Activated CD8-positive, alpha-beta memory T cell treated with anti-CD3 and anti-CD28 coated beads for 36 hours (primary cell): ENCODE data around the gene TMC2. TPM values are rescaled to one million over a fixed set of nuclear protein-coding genes. Genes with fewer than 3 reads are reported as not detected.

Experiments
- CTCF ChIA-PET: fragments of 350-600 bp; sonication (Branson Sonifier 250); formaldehyde crosslinking; loops from one replicate; lab custom pipeline; 2021; ENCODE audit warnings: antibody characterized with exemption; lab: Charles Lee
- POLR2A ChIA-PET: fragments of 350-600 bp; sonication (Branson Sonifier 250); formaldehyde crosslinking; loops from one replicate; lab custom pipeline; 2021; ENCODE audit warnings: antibody characterized with exemption; lab: Charles Lee
- total RNA-seq, 2 experiments: library from RNA; stranded (reverse); gene quantifications; one replicate each; pipeline ENCODE4 v1.2.3, GENCODE V29; 2021

Gene TMC2
- total RNA-seq, 2 experiments from 2014 or later: not detected

DNA sequence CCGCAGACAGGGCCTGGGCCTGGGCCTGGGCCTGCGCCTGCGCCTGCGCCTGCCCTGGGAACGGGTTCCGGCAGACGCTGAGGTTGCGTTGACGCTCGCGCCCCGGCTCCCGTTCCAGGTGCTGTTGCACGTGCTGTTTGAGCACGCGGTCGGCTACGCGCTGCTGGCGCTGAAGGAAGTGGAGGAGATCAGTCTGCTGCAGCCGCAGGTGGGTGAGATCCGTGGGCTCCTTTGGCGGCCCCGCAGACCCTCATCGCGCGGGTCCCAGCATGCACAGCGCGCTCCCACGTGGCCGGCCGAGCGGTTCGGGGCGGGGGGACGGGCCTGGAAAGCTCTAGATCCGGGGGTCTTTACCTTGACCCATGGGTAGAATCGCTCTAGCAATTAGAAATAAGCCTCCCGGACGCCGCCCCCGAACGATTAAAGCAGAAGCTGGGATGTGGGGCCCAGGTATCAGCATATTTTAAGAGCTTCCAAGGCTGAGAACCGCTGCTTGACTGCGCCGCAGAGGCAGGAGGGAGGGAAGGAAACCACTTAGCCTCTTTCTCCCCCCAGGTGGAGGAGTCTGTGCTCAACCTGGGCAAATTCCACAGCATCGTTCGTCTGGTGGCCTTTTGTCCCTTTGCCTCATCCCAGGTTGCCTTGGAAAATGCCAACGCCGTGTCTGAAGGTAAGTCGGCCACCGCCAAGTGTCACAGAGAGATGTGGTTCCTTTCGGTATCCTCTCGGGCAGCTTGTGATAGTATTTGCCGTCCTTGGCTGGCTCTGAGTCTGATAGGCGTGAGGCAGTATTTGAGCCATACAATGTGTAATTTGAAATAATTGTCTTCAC, 116.6 kb downstream of the TMC2 start:
- ChIA-PET CTCF (interaction anchor here (1.1 to 2.0 kb wide), 5 partner anchors 10 to 183 kb away, joined by 3 to 9 read pairs (median 4); partner anchors contain the start of genes IDH3B and ZNF343), POLR2A (interaction anchor here (0.6 to 2.9 kb wide), 6 partner anchors 11 to 550 kb away, joined by 3 to 14 read pairs (median 8); partner anchors contain the start of genes IDH3B and SNRPB)

DNA sequence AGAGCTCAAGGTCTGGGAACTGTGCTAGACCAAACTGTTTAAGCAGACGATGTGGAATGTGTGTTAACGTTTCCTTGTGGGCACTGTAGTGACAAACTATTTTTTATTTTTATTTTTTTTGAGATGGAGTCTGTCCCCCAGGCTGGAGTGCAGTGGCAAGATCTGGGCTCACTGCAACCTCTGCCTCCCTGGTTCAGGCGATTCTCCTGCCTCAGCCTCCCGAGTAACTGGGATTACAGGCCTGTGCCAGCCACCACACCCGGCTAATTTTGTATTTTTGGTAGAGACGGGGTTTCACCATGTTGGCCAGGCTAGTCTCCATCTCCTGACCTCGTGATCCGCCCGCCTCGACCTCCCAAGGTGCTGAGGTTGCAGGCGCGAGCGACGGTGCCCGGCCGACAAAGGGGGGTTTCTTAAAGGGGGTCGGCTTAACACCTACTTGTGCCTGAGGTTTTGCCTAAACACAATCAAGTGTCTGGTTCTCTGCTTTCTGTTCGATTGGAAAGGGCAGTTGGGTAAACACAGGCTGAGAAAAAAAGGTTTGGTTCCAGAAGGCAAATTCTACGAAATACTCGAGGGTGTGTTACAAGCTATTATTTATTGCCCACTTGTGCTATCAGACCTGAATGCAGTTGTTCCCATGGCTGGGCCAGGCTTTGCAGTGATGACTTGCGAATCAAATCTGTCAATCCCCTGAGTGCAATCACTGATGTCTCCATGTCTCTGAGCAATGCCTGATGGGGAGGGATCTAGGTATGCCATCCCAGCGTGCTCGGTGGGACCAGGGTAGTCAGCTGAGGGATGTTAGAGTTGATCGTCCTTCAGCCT, 117.4 kb downstream of the TMC2 start:
- CTCF ChIA-PET: interaction anchor here (2.0 kb wide), 1 partner anchor 10 kb away, joined by 9 read pairs; the partner anchor contains the start of gene IDH3B
- POLR2A ChIA-PET: interaction anchor here (2.0 to 2.9 kb wide), 3 partner anchors 10 to 185 kb away, joined by 9 to 14 read pairs (median 12); partner anchors contain the start of genes IDH3B and SNRPB

DNA sequence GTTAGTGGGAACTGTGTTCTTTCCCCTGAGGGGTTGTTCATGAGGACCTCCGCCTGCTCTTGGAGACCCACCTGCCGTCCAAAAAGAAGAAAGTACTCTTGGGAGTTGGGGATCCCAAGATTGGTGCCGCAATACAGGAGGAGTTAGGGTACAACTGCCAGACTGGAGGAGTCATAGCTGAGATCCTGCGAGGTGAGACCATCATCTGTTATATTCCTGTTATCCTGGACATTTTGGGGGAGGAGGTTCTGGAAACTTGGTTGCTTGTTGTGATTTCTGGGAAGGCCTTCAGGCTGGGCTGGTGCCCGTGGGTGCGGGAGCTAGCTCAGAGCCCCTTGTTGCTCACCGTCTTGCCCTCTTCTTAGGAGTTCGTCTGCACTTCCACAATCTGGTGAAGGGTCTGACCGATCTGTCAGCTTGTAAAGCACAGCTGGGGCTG, 118.0 kb downstream of the TMC2 start:
- POLR2A ChIA-PET: interaction anchor here (2.0 kb wide), 1 partner anchor 9 kb away, joined by 9 read pairs; the partner anchor contains the start of gene IDH3B
- CTCF ChIA-PET: interaction anchor here (2.0 kb wide), 1 partner anchor 9 kb away, joined by 9 read pairs; the partner anchor contains the start of gene IDH3B

DNA sequence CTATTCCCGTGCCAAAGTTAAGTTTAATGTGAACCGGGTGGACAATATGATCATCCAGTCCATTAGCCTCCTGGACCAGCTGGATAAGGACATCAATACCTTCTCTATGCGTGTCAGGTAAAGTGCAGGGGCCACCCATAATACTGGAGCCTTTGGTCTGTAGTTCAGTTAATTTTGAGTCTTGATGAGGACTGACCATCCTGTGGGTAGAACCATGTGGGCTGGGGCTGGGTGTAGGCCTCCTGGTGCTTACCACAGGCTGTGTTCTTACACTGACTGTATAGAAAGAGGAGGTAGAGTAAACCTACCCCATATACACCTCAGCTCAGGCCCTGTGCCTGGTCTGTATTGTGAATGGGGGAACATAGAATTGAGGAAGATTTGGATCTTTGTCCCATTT, 118.5 kb downstream of the TMC2 start:
- ChIA-PET CTCF (no interaction called here), POLR2A (interaction anchor here (2.0 kb wide), 1 partner anchor 9 kb away, joined by 9 read pairs; the partner anchor contains the start of gene IDH3B)

DNA sequence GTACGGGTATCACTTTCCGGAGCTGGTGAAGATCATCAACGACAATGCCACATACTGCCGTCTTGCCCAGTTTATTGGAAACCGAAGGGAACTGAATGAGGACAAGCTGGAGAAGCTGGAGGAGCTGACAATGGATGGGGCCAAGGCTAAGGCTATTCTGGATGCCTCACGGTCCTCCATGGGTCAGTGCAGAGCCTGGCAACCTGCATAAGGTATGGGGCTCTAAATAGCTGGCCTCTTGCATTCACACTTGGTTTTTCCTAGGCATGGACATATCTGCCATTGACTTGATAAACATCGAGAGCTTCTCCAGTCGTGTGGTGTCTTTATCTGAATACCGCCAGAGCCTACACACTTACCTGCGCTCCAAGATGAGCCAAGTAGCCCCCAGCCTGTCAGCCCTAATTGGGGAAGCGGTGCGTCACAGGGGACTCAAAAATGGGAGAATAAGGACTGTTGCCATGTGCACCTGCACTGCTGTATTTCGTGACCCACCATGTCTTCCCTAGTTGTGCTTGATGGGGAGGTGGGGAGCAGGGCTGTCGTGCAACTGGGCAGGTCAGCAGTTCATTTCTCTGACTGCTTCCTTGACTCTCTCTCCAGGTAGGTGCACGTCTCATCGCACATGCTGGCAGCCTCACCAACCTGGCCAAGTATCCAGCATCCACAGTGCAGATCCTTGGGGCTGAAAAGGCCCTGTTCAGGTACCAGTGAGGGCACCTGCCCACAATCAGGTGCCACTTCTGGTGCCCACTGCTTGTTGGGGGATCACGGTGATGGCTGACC, 119.2 kb downstream of the TMC2 start:
- CTCF ChIA-PET: no interaction called here
- POLR2A ChIA-PET: interaction anchor here (2.0 kb wide), 1 partner anchor 8 kb away, joined by 9 read pairs; the partner anchor contains the start of gene IDH3B

DNA sequence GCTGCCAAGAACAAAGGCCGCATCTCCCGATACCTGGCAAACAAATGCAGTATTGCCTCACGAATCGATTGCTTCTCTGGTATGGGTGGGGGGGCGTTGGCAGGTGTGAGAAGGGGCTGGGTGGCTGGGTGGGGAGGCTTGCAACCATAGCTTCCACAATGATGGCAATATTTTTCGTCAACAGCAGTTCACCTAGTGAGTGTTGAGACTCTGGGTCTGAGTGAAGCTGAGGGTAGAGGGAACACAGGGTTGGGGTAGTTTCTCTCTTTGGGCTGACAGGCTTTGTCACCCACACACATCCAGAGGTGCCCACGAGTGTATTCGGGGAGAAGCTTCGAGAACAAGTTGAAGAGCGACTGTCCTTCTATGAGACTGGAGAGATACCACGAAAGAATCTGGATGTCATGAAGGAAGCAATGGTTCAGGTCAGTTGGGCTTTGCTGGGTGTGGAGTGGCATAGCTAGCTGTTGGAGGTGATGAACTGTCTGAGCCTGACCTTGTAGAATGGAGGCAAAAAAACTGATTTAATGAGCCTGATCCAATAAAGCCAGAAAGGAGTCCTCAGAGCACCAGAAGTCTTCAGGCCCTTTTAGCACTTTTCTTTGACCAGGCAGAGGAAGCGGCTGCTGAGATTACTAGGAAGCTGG, 120.2 kb downstream of the TMC2 start:
- CTCF ChIA-PET: interaction anchor here (0.6 kb wide), 1 partner anchor 87 kb away, joined by 3 read pairs; no protein-coding TSS in a partner anchor
- POLR2A ChIA-PET: interaction anchor here (0.7 to 1.4 kb wide), 2 partner anchors 9 to 1267 kb away, joined by 3 to 9 read pairs; no protein-coding TSS in a partner anchor

DNA sequence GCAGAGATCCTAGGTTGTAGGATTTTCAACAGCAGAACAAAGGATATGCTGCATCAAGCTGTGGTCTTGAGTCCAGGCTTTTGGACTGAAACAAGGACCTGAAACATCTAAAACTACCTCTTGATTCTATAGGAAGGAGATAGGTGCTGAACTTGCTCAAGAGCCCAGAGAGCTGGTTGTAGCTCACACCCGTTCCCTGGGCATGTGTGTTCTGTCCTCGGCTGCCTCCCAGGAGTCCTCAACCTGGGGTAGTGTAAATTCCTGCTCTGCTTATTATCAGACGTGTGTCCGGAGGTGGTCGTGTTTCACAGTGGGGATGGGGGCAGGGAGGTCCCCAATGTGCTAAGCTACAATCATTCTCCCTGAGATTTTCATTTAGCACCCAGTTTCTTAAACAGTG, 120.9 kb downstream of the TMC2 start:
- CTCF ChIA-PET: no interaction called here
- POLR2A ChIA-PET: interaction anchor here (0.7 to 1.4 kb wide), 2 partner anchors 9 to 1267 kb away, joined by 3 to 9 read pairs; no protein-coding TSS in a partner anchor

DNA sequence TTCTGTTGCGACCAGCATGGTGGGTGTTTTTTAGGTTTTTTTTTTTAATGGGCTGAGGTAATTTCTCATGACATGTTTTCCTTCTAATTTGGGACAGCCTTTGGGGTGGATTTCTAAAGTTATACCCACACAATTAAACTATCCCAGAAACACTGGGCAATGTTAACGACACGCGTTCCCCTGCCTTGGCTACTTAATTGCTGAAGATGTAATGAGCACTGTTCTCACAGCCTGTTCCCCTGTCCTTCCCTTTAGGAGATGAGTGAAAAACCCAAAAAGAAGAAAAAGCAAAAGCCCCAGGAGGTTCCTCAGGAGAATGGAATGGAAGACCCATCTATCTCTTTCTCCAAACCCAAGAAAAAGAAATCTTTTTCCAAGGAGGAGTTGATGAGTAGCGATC, 121.3 kb downstream of the TMC2 start:
- CTCF ChIA-PET: no interaction called here
- POLR2A ChIA-PET: interaction anchor here (0.7 to 1.4 kb wide), 3 partner anchors 8 to 1268 kb away, joined by 3 to 9 read pairs (median 3); no protein-coding TSS in a partner anchor

DNA sequence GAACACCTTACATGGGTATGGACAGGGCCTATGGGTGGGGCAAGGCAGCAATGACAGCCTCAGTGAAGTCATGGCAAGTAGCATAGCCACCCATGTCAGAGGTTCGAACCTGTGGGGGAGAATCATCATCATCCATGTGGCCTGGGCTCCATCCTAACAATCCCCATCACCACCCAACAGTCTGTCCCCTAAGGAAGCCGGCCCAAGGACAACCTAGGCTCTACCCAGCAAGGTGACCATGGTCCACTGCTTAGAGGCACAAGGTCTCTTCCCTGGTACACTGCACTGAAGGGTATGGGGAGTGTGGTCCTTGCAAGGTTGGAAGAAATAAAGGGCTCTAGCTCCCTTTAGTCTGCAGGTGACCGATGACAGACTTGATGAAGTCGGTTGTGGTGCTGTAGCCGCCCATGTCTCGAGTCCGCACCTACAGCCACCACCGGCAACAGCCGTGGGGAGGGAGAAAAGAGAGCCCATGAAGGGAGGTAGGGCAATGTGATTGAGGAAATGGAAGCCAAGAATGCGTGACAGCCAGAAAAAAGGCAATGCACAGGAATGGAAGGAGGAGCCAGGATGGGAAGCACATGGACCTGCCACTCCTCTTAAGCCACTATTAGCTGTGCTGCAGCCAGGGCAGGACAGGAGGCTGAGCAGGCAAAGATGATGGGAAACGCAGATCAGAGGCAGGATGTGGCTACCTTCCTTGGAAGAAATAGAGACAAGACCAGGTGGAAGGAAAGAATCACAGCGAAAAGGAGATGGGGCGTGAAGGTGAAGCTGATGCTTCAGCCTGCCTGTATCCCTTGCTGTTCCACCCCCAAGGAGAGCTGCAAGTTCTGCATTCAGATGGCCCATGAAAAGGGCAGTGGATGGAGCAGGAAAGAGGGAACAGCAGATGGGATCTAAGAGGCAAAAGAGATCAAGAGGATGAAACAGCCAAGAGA, 122.3 kb downstream of the TMC2 start:
- ChIA-PET POLR2A (interaction anchor here (1.1 kb wide), 1 partner anchor 11 kb away, joined by 3 read pairs; no protein-coding TSS in a partner anchor), CTCF (no interaction called here)

DNA sequence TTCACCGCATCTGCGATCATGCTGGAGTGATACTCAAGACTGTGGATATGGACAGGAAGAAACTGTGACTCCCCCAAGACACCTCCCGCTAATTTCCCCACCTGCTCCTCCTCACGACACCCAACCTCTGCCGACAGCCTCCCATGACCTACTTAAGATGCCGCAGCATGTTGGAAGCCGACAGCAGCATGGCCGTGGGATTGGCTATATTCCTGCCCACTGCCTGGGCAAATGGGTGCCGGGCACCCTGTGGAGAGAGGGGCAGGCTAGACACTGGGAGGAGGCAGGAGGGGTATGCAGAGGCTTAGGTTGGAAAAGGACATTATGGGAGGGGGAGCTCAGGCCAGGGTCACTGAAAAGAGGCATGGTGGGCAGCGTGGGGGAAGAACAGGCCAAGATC, 123.2 kb downstream of the TMC2 start:
- ChIA-PET POLR2A (no interaction called here), CTCF (no interaction called here)

DNA sequence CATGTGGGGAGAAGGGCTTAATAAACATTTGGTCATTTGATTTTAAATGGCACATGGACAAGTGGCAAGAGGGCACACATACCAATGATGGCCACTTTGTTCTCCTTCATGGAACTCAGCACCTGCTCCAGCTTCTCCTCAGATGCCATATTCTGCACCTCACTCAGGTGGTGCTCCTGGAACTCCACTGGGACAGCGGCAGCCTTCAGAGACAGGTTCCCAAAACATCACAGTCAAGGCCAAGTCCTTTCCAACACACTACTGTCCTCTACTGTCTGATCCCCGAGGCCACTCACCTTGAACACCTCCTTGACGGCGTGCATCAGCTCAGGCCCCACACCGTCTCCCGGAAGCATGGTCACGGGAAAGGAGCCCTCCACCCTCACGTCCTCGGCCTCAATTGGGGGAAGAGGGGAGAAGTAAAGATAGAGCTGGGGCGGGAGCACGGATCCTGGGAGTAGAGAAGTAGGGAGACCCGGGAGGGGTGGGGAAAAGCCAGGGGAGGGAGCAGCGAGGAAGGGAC, 127.1 kb downstream of the TMC2 start:
- POLR2A ChIA-PET: interaction anchor here (1.2 to 2.5 kb wide), 3 partner anchors 8 to 193 kb away, joined by 3 to 12 read pairs (median 9); partner anchors contain the start of genes NOP56 and SNRPB

DNA sequence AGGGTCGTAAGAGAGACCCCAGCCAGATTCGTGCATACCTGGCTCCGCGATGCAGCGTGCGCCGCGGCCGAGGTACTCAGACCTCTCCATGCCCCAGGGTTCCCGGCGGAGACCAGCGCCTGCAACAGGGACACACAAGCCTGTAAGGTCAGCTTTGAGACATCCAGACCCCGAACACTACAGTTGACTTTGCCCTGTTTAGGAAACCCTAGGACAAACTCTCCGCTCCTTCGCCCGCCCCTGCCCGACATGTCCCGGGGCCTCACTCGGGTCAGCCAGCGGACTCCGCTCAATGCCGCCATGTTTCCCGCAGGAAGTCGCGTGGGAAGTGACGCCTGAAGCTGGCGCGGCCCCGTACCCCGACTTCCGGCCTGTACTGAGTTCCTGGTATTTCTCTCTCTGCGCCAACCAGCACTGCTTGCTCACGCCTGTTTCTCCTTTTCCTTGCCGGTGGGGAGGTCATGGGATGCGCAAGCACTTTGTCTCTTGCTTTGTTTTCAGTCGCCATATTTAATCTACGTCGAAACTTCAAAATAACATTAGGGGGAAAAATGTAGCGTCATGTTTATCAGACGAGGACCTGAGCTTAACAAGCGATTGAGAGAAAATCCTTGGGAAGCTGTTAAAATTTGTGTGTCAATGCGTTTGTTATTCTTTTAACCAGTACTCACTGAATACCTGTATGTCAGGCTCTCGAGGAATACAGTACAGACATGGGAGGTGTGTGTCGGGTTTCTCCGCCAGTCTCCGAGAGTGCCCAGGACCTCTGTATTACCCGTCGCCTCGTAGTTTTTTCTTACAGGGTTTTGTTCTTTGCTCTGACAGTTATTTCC, 127.7 kb downstream of the TMC2 start, which contains the start of gene IDH3B:
Gene IDH3B, minus strand, starts transcription at position 330 of the 833 bp plus-strand sequence. Its CDS starts 28 bp downstream, at position 302.
- CTCF ChIA-PET: interaction anchor here (0.7 to 2.1 kb wide), 5 partner anchors 11 to 1032 kb away, joined by 3 to 9 read pairs (median 3); partner anchors contain the start of gene NOP56
- POLR2A ChIA-PET: interaction anchor here (0.7 to 2.5 kb wide), 6 partner anchors 9 to 194 kb away, joined by 3 to 12 read pairs (median 6); partner anchors contain the start of genes NOP56 and SNRPB

More for the DNA sequence above, 127.1 kb downstream of the TMC2 start:
- CTCF ChIA-PET: interaction anchor here (2.1 kb wide), 1 partner anchor 10 kb away, joined by 9 read pairs; the partner anchor contains the start of gene NOP56

DNA sequence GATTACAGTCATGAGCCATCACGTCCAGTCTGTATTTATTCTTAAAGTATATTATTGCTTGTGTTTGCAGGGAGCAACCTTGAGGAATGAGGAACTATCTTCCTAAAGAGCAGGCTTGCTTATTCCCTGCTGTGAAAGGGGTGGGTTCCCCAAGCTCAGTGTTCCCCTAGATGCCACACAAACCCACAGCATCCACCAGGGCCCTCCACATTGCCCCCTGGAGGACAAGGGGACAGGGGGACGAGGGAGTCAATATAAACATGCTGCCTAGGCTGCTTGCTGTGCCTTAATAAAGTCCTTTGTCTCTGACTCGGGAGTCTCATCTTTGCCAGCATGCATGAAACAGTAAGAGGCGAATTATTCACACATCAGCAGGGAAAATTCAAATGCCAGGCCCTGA, 135.6 kb downstream of the TMC2 start:
- POLR2A ChIA-PET: no interaction called here
- CTCF ChIA-PET: no interaction called here

DNA sequence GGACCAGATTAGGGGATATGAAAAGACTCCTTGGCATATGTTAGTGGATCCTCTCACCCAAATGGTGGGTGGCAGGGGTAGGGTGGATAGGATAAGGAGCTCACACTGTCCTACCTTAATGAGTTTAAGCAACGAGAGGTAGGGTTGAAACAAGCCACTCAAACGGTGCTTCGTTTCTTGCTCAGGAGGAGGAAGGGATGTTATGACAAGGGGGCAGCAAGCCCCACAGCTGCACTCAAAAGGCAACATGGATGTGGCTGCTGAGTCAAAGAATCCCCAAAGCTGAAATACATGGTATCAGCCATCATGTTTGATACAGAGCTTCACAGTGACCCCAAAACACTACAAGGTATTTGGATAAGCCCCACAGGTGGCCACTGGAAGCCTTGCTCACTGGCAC, 136.1 kb downstream of the TMC2 start:
- POLR2A ChIA-PET: no interaction called here
- CTCF ChIA-PET: no interaction called here

DNA sequence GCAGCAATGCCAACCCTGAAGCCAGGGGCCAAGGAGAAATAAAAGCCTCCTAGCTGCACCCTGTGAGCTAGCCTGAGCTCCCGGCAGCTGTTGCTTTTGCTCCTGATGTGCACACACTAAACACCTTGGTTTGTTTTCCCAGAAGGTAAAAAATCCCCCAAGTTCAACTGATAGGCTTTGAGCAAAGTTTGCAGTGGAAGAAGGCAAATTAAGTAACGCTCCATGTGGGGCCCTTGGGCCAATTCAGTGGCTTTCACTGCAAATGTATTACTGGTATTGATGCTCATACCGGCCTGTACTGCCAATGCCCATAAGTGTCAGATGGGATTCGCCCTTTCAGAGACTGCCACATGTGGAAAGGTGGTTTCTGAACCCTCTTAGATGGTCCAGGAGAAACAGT, 137.1 kb downstream of the TMC2 start:
- POLR2A ChIA-PET: no interaction called here
- CTCF ChIA-PET: interaction anchor here (0.7 kb wide), 2 partner anchors 491 to 1756 kb away, joined by 3 read pairs; no protein-coding TSS in a partner anchor
